SJCRH30 (cell line): Measurements from ENCODE around the gene EHMT2. TPM values are rescaled to one million over a fixed set of nuclear protein-coding genes. Genes with fewer than 3 reads are reported as not detected.

ENCODE experiments used
- DNase-seq, 2 experiments: peaks; one replicate each; pipeline ENCODE4 v3.0.0-alpha.2; 2015 to 2020
- H3K27ac ChIP-seq: fragments of 250-450 bp; sonication (Bioruptor Pico); 2 replicates; pipeline ENCODE4 v1.5.1; 2020; ENCODE audit warnings: mild to moderate bottlenecking, moderate library complexity
- H3K27me3 ChIP-seq: fragments of 250-450 bp; sonication (Bioruptor Pico); 2 replicates; pipeline ENCODE4 v1.5.1; 2020; ENCODE audit warnings: mild to moderate bottlenecking, moderate library complexity
- H3K36me3 ChIP-seq: fragments of 250-450 bp; sonication (Bioruptor Pico); 2 replicates; pipeline ENCODE4 v1.5.1; 2020; ENCODE audit warnings: mild to moderate bottlenecking, moderate library complexity
- H3K4me1 ChIP-seq: fragments of 250-450 bp; sonication (Bioruptor Pico); 2 replicates; pipeline ENCODE4 v1.5.1; 2020; ENCODE audit warnings: mild to moderate bottlenecking, moderate library complexity
- H3K4me3 ChIP-seq: fragments of 250-450 bp; sonication (Bioruptor Pico); 2 replicates; pipeline ENCODE4 v1.5.1; 2020; ENCODE audit warnings: mild to moderate bottlenecking, moderate library complexity
- H3K9me3 ChIP-seq: fragments of 250-450 bp; sonication (Bioruptor Pico); replicated peaks from 2 replicates; pipeline ENCODE4 v1.5.1; 2020; ENCODE audit warnings: mild to moderate bottlenecking, moderate library complexity
- total RNA-seq: library from RNA; depleted of rRNA; stranded (reverse); fragments of >200 nt; shearing (Covaris generic); gene quantifications from 2 replicates; pipeline ENCODE4 v1.2.3, GENCODE V29; 2014

Gene EHMT2
- total RNA-seq, 1 experiment from 2014 or later, result 42.1 TPM

DNA sequence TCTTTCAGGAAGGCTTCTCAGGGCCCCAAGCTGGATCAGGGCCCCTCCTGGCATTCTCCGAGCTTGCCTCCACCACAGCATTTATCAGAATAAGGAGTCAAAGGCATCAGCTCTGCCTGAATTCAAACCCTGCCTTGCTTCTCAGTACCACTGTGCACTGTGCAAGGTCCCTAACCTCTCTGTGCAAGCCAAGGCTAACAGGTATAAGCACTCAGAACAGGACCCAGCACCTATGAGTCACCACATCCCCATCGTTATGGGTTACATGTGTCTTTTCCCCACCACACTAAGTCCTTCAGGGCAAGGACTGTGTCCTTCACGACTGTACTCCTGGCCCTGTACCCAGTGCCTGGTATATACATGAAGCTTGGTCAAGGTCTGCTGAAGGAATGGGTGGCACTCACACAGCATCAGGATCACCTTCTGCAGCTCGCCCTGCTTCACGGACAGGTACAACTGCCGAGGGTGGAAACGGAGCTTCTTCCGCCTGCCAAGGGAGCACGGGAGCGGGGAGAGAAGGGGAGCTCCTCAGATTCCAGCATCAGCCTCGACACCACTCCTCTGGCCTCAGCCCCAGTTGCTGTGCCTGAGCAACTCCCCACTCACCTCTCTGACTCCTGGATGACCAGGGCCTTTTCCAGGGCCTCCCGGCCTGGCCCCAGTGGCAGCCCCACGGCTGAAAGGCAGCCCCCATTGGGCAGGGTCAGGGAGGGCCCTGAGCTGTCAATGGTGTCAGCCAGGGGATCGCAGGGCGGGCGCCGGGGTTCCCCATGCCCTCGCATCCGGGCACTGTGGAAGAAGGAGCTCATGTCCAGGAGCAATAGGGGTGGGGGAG lies 10.1 kb downstream of the EHMT2 start:
- Histone ChIP-seq H3K27ac (no peak overlapping the region), H3K27me3 (no peaks in the 10 kb centered on the region), H3K36me3 (peaks cover 38% of the 10 kb centered on the region), H3K4me1 (peaks cover 4% of the 10 kb centered on the region), H3K4me3 (no peak overlapping the region), H3K9me3 (no peaks in the 10 kb centered on the region)
- no peak for DNase-seq

DNA sequence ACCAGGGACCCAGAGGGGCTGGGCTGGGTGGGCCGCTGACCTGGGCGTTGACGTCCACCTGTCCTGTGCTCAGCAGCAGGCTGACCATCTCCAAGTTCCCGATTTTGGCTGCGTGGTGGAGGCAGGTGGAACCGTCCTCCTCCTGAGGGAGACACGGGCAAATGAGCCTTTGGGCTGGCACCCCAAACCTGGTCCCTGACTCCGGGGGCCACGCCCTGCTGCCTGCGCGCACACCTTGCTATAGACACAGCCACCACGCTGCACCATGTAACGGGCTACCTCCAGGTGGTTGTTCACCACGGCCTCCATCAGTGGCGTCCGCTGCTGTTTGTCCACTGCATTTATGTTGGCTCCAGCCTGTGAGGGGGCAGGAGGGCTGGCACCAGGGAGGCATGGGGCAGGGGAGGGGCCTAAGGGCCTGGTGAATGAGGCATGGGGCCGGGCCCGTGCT lies 10.9 kb downstream of the EHMT2 start:
- Histone ChIP-seq H3K36me3 (peaks cover 46% of the 10 kb centered on the region), H3K9me3 (no peaks in the 10 kb centered on the region), H3K27me3 (no peaks in the 10 kb centered on the region), H3K27ac (no peak overlapping the region), H3K4me3 (no peak overlapping the region), H3K4me1 (peaks cover 9% of the 10 kb centered on the region)
- no peak for DNase-seq

DNA sequence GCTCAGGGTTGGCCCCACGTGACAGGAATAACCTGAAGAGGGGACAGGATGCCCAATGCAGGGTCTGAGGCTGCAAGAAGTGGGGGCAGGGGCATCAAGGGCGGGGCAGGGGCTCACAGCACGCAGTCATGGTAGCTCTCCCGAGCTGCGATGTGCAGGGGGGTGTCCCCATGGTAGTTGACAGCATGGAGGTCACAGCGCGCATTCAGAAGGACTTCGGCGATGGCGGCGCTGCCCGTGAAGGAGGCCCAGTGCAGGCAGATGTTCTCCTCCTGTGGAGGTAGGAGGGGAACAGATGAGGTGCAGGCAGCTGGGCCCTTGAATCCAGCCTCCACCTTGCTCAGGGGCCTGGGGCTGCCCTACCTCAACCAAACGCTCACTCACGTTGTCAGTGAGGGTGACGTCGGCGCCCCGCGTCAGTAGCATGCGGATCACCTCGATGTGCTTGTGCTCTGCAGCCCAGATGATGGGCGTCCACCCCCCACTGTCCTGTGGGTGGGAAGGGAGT lies 12.9 kb downstream of the EHMT2 start:
- Histone ChIP-seq H3K27ac (no peak overlapping the region), H3K4me1 (peaks cover 18% of the 10 kb centered on the region), H3K27me3 (no peaks in the 10 kb centered on the region), H3K4me3 (no peak overlapping the region), H3K36me3 (peaks cover 55% of the 10 kb centered on the region), H3K9me3 (no peaks in the 10 kb centered on the region)
- DNase-seq, result no peak

DNA sequence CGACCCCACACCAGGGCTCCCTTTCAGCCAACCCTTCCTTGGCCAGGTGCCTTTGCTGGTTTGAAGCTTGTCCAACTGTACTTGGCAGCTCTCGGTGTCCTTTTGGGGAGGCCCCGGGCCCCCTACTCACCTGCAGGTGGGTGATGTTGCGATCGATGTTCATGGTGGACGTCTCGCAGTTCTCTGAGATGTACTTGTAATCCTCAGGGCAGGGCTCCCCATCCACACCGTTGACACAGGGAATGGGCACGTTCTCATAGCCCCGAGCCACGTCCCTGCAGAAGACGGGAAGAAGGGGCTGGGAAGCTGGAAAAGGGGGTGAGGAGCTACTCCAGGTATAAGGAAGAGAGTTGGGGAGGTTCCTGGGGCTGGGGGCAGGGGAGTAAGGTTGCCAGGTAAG lies 13.8 kb downstream of the EHMT2 start:
- Histone ChIP-seq H3K9me3 (no peaks in the 10 kb centered on the region), H3K27me3 (no peaks in the 10 kb centered on the region), H3K27ac (no peak overlapping the region), H3K36me3 (peaks cover 49% of the 10 kb centered on the region), H3K4me1 (peaks cover 18% of the 10 kb centered on the region), H3K4me3 (no peak overlapping the region)
- DNase-seq, result no peak

DNA sequence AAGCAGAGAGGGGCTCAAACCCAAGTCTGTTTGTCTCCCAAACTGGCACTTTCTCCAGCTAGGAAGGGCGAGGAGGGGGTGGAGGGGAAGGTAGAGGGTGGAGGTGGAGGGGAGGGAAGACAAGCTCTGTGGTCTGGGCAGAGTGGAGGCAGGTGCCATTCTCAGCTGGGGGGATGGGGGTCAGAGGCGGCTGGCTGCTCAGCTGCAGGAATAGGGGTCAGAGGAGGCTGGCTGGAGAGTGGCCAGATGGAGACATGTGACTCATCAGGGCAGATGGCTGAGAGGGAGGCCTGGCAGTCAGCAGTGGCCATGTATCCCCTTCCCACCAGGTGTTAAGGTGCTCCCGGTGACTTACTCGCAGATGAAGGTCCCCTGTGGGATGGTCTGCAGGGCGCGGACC lies 15.2 kb downstream of the EHMT2 start:
- DNase-seq, result peak; percentile 54 to 56
- Histone ChIP-seq H3K9me3 (no peaks in the 10 kb centered on the region), H3K4me1 (peaks cover 18% of the 10 kb centered on the region), H3K4me3 (no peak overlapping the region), H3K36me3 (peaks cover 38% of the 10 kb centered on the region), H3K27ac (no peak overlapping the region), H3K27me3 (no peaks in the 10 kb centered on the region)

DNA sequence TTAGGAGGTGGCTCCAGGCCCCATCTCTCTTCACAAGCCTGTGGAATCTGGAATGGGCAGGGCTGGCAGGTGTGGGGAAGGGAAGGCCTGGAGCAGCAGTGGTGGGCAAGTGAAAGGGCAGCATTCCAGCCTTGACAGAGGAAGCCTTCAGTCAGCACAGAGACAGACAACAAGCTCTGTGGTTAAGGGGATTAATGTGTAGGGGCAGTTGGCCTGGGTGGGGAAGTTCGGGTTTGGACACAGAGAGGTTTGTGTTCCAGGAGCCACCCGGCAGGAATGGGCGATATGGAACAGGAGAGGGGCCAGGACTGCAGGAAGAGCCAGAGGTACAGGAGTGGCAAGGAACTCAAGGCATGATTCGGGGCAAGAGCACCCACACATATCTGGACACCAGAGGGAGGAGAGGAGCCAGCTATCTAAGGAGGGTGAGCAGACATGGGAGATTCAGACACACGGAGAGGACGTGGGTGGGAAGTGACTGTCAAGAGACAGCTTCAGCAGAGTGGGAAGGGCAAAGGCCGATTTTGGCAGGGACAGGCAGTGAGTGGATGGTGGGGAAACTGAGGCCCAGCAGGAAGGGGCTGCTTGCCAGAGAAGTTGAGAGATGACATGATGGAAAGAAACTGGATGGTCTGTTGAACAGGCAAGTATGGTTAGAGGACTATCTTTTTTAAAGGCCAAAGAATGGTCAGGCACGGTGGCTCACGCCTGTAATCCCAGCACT lies 16.2 kb downstream of the EHMT2 start:
- H3K4me3 ChIP-seq, result no peak overlapping the region
- H3K27me3 ChIP-seq, result no peaks in the 10 kb centered on the region
- peak overlapping the region; percentile 11; the same call in 1 of the 2 replicates for H3K27ac ChIP-seq
- no peaks in the 10 kb centered on the region for H3K9me3 ChIP-seq
- peaks cover 18% of the 10 kb centered on the region for H3K4me1 ChIP-seq
- DNase-seq, result peak; percentile 51 to 71
- H3K36me3 ChIP-seq, result peaks cover 36% of the 10 kb centered on the region

DNA sequence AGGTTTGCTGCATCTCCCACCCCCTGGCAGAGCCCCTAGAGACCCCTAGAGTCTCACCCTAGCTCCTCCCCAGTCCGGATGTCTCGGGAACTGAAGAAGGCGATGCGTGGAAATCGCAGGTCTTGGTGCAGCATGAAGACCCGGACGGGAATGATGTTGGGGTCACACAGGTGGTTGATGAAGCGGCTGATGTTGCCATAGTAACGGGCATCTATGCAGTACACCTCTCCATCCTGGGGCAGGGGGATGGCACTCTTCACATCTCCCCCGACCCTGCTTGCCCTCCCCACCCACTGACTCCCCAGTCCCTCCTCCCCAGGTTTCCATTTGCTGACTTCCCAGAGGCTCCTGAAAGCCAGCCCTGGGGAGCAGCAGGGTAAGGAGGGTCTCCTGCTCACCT lies 16.9 kb downstream of the EHMT2 start:
- H3K9me3 ChIP-seq, result no peaks in the 10 kb centered on the region
- no peaks in the 10 kb centered on the region for H3K27me3 ChIP-seq
- peaks cover 30% of the 10 kb centered on the region for H3K36me3 ChIP-seq
- peaks cover 18% of the 10 kb centered on the region for H3K4me1 ChIP-seq
- H3K4me3 ChIP-seq, result no peak overlapping the region
- no peak for DNase-seq
- H3K27ac ChIP-seq, result no peak overlapping the region

DNA sequence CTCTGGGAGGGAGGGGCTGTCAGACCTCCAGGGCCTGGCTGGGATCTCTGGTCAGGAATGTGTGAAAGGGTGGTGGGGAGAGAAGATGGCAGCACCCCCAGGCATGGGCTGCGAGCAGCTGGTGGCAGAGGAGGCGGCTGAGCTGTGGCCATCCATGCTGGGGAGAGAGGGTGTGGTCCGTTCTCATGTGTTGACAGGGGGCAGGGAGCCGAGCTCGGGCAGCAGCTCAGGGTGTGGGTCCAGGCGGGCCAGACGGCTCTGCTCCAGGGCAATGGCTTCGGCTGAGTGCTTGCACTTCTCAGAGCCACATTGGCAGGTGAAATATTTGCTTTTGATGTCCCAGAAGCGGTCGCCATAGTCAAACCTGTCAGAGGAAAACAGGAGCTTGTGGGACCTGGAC lies 17.6 kb downstream of the EHMT2 start:
- Histone ChIP-seq H3K27ac (no peak overlapping the region), H3K36me3 (peaks cover 24% of the 10 kb centered on the region)
- DNase-seq, result no peak

DNA sequence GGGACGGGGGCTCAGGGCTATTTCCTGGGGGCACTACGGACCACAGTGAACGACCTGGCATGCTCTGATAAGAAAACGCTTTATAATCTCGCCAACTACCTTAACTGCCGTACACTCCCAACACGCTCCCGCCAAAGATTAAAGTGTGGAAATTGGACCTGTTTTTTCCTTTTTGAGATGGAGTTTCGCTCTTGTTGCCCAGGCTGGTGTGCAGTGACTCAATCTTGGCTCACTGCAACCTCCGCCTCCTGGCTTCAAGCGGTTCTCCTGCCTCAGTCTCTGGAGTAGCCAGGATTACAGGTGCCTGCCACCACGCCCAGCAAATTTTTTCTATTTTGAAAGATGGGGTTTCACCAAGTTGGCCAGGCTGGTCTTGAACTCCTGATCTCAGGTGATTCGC lies 18.4 kb downstream of the EHMT2 start:
- Histone ChIP-seq H3K27ac (no peak overlapping the region), H3K36me3 (peaks cover 21% of the 10 kb centered on the region), H3K27me3 (no peaks in the 10 kb centered on the region), H3K4me1 (peaks cover 18% of the 10 kb centered on the region), H3K4me3 (no peak overlapping the region), H3K9me3 (no peaks in the 10 kb centered on the region)
- DNase-seq, result no peak

More for the DNA sequence above, 17.6 kb downstream of the EHMT2 start:
- H3K4me1 ChIP-seq, result peaks cover 18% of the 10 kb centered on the region
- H3K4me3 ChIP-seq, result no peak overlapping the region
- H3K27me3 ChIP-seq, result no peaks in the 10 kb centered on the region
- no peaks in the 10 kb centered on the region for H3K9me3 ChIP-seq

DNA sequence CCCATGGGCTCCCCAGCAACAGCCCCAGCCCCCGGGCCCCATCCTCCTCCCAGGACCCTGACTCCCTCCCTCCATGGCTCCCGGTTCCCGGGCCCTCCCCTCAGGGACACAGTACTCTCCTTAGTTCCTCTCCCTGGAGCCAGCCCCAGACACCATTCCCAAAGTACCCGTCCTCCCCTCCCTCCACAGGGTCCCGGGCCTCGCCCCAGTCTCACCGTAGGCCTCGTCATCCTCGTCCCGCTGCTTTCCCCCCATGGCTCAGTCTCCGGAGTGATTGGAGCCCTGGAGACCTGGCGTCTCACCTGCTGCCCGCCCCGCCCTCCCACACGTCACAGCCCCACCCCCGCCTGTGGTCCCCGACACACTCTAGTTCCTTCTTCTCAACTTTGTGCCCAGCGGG lies 18.8 kb downstream of the EHMT2 start, which contains the start of gene SLC44A4:
Gene SLC44A4 (minus strand): TSS at position 272 of the 400 bp plus-strand sequence. CDS start 17 bp downstream, at position 255.
- DNase-seq, result no peak
- Histone ChIP-seq H3K4me3 (no peak within 1 kb of the TSS), H3K27me3 (no peaks in the 10 kb centered on the region), H3K36me3 (peaks cover 21% of the 10 kb centered on the region), H3K27ac (no peak within 1 kb of the TSS), H3K9me3 (no peaks in the 10 kb centered on the region), H3K4me1 (peaks cover 18% of the 10 kb centered on the region)

DNA sequence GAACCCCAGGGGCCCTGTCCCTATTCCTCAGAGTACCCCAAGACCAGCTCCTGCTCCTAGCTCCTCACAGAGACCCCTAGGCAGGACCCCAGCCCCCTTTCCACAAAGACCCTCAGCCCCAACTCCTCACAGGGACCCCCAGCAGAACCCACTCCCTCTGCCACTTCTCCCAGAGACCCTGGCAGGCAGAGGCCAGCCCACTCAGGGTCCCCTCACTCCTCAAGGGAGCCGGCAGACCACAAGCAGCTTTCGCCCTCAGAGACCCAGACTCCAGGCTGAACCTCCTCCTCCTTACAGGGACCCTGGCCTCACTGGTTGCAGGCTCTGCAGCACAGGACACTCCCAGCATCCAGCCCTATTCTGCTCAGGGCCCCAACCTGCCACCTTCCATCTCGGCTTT lies 19.3 kb downstream of the EHMT2 start:
- Histone ChIP-seq H3K4me1 (peaks cover 18% of the 10 kb centered on the region), H3K4me3 (no peak overlapping the region), H3K9me3 (no peaks in the 10 kb centered on the region), H3K27ac (no peak overlapping the region), H3K36me3 (peaks cover 21% of the 10 kb centered on the region), H3K27me3 (no peaks in the 10 kb centered on the region)
- DNase-seq, result no peak

DNA sequence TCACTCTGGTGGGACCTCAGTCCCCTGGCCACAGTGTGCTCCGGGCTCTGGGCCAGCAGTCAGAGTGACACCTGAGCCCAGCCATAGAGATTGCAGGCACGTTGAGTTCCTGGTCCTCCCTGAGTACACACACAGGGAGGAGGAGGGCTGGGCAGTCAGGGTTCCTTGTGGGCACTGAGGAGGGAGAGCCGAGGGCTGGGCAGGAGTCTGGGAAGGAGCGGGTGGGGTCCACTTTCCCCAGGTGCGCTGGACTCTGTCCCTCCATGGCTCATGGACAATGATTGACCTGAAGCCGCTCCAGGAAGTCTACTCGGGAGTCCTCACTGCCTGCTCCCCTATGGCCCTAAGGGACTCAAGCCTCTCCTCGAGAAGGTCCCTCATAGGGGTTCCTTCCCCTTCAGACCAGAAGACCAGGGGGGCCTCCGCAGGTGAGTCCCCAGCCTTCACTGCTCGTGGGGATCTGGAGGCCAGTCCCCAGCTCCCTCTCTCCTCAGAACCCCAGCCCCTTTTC lies 19.8 kb downstream of the EHMT2 start:
- Histone ChIP-seq H3K36me3 (peaks cover 21% of the 10 kb centered on the region), H3K9me3 (no peaks in the 10 kb centered on the region), H3K27me3 (no peaks in the 10 kb centered on the region), H3K4me3 (no peak overlapping the region), H3K4me1 (peaks cover 17% of the 10 kb centered on the region), H3K27ac (no peak overlapping the region)
- DNase-seq, result no peak

DNA sequence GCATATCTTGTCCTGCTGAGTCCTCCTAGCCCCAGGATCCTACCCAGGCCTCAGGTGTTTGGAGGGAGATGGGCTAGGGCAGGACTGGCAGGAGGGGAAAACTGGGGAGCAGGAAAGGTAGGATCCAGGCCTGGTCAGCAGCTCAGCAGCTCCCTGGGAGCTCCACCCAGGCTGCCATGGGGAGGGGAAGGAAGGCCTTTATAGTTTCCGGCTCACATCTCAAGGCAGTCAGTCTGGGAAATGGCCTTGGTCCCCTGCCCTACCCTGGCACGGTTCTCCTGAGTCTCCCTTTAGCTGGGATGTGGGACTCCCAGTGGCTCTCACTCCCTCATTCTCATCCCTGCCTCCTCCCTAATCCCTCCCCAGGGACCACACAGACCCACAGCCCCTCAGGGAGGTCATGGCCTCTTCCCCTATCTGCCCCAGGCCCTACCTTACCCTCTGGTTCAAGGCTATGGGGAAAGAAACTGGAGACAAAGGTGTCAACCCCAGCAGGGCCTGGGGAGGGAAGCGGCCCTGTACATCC lies 20.3 kb downstream of the EHMT2 start:
- H3K36me3 ChIP-seq, result peaks cover 20% of the 10 kb centered on the region
- peaks cover 12% of the 10 kb centered on the region for H3K4me1 ChIP-seq
- H3K27me3 ChIP-seq, result no peaks in the 10 kb centered on the region
- DNase-seq, result no peak
- H3K27ac ChIP-seq, result no peak overlapping the region
- no peaks in the 10 kb centered on the region for H3K9me3 ChIP-seq
- no peak overlapping the region for H3K4me3 ChIP-seq

DNA sequence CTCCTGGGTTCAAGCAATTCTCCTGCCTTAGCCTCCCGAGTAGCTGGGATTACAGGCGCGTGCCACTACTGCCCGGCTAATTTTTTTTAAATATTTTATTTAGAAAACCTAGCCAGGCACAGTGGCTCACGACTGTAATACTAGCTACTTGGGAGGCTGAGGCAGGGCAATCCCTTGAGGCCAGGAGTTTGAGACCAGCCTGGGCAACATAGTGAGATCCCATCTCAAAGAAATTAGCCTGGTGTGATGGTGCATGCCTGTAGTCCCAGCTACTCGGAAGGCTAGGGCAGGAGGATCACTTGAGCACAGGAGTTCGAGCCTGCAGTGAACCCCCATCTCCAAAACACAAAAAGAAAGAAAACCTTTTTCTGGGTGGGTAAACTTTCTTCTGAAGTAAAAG lies 21.1 kb downstream of the EHMT2 start:
- Histone ChIP-seq H3K4me1 (peaks cover 7% of the 10 kb centered on the region), H3K27me3 (no peaks in the 10 kb centered on the region), H3K4me3 (no peak overlapping the region), H3K36me3 (peaks cover 12% of the 10 kb centered on the region), H3K9me3 (no peaks in the 10 kb centered on the region), H3K27ac (no peak overlapping the region)
- DNase-seq, result no peak

DNA sequence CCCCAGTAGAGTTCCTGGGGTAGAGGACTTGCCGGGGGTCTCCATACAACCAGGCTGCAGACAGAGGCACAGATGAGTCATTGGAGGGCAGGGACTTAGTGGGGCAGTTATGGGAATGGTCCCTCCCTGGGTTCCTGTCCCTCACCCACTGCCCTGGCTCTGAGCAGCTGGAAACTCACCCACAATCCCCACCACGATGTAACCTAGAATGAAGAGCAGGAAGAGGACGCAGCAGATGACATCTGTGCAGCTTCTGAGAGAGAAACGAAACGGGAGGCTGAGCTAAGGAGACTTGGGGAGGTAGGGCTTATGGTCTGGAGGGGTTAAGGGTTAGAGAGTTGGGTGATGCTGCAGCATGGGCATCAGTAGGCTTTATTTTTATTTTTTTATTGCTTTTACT lies 21.6 kb downstream of the EHMT2 start:
- DNase-seq, result no peak

More for the DNA sequence above, 21.6 kb downstream of the EHMT2 start:
- H3K4me1 ChIP-seq, result peaks cover 2% of the 10 kb centered on the region
- no peaks in the 10 kb centered on the region for H3K9me3 ChIP-seq
- no peak overlapping the region for H3K27ac ChIP-seq
- peaks cover 12% of the 10 kb centered on the region for H3K36me3 ChIP-seq
- H3K4me3 ChIP-seq, result no peak overlapping the region
- no peaks in the 10 kb centered on the region for H3K27me3 ChIP-seq
